ENCODE results near the gene VPS51. TPM values are rescaled to one million over a fixed set of nuclear protein-coding genes. Genes with fewer than 3 reads are reported as not detected.

VPS51 gene
- total and polyA plus RNA-seq, 4 donors: 33.2 to 158 (median 83.9) TPM

DNA sequence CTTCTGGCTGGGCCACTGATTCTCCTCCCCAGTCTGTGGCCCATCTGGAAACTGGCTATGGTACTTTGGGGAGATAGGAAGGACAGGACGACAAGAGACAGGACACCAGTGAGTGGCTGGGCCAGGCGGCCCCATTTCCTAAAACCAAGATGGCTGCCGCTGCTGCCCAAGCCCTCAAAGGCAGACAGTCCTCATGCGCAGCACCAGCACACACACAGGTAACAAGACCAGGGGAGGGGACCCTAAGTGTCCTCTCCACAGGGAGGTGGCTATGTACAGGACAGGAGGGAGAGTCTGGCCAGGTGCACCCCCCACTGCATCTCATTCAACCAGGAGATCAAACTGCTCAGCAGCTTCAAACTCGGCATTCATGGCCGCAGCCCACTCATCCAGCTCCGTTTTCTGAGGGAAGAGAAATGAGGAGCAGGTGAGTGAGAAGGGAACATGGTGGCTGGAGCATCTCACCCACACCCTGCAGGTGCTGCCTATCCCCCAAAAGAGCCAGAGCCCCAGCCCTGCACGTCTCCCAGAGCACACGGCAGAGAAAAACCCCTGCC is 17.1 kb upstream of the VPS51 start (continued):
- TF ChIP-seq, protein P1, sequence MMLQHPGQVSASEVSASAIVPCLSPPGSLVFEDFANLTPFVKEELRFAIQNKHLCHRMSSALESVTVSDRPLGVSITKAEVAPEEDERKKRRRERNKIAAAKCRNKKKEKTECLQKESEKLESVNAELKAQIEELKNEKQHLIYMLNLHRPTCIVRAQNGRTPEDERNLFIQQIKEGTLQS (IDR thresholded peaks at IDR 0.05): no peak
- no peak for TF ChIP-seq HNF4A (conservative IDR thresholded peaks at IDR 0.05)
- TF ChIP-seq, protein P2, sequence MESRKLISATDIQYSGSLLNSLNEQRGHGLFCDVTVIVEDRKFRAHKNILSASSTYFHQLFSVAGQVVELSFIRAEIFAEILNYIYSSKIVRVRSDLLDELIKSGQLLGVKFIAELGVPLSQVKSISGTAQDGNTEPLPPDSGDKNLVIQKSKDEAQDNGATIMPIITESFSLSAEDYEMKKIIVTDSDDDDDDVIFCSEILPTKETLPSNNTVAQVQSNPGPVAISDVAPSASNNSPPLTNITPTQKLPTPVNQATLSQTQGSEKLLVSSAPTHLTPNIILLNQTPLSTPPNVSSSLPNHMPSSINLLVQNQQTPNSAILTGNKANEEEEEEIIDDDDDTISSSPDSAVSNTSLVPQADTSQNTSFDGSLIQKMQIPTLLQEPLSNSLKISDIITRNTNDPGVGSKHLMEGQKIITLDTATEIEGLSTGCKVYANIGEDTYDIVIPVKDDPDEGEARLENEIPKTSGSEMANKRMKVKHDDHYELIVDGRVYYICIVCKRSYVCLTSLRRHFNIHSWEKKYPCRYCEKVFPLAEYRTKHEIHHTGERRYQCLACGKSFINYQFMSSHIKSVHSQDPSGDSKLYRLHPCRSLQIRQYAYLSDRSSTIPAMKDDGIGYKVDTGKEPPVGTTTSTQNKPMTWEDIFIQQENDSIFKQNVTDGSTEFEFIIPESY (IDR thresholded peaks at IDR 0.05): no peak
- TF ChIP-seq FOXA1 (IDR thresholded peaks at IDR 0.05): no peak
- no peak for TF ChIP-seq RAD21 (IDR thresholded peaks at IDR 0.05)
- TF ChIP-seq, protein P3, sequence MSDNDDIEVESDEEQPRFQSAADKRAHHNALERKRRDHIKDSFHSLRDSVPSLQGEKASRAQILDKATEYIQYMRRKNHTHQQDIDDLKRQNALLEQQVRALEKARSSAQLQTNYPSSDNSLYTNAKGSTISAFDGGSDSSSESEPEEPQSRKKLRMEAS (IDR thresholded peaks at IDR 0.05): no peak
- TF ChIP-seq GABPA (IDR thresholded peaks at IDR 0.05 in 1 of 2, conservative IDR thresholded peaks at IDR 0.05 in 1 of 2): no peak

DNA sequence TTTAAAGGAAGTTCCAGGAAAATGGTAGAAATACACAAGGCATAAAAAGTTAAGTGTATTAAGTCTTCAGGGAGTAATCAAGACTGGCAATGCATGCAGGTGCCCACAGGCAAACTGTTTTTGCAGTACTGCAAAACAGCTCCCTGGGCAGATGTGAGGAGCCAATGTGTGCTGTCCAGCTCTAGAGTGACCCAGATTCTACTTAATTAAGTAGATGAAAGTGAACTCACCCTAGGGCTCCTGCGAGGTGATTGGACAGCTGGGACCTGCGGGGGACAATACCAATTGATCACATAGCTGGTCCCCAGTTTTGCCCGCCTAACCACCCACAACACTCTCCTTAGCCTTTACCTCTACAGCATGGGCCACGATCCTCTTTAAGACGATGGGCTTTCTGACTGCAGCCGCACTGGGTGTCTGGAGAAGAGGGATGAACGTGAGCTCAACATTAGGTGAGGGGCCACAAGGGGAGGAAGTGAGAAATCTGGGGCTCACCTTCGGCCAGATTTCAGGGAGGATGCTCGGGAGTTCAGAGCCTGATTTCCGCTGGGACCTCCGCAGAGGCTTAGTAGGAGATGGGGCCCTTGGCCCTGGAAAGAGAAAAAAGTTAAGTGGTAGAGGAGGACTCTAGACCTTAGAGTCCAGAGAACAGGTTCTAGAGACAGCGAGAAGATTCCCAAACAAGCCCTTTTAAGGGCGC is 12.7 kb upstream of the VPS51 start:
- Histone ChIP-seq H3K4me3 (ENCODE audit: low read depth in 1 of 3, low read length in 3 of 3) (peak overlapping the region; percentile 75 to 96 (median 80)), H3K36me3 (ENCODE audit: control insufficient read depth in 4 of 4, insufficient read depth in 3 of 4, low read depth in 1 of 4, low read length in 3 of 4) (peaks cover 3 to 26% (median 4%) of the 10 kb centered on the region in 4 donors), H3K9ac (ENCODE audit: low read depth in 1 of 2, low read length in 2 of 2) (peak overlapping the region in 1 of 2 donors; percentile 69), H3K27ac (ENCODE audit: low read depth in 1 of 2, low read length in 2 of 2) (no peak overlapping the region), H3K27me3 (ENCODE audit: control insufficient read depth in 4 of 4, insufficient read depth in 4 of 4, low read length in 3 of 4) (no peaks in the 10 kb centered on the region), H3K9me3 (ENCODE audit: control insufficient read depth in 4 of 4, low read length in 3 of 4) (no peaks in the 10 kb centered on the region), H3K4me1 (ENCODE audit: control insufficient read depth in 4 of 4, insufficient read depth in 4 of 4, low read length in 3 of 4) (peaks cover 10 to 23% (median 18%) of the 10 kb centered on the region in 4 donors)
- WGBS: 7% methylated on average over 13 of the region's 13 CpGs
- no peak for DNase-seq (ENCODE audit: low spot score)
- TF ChIP-seq FOXA1 (IDR thresholded peaks at IDR 0.05) (no peak), TAF1 (conservative IDR thresholded peaks at IDR 0.05) (no peak), HNF4A (conservative IDR thresholded peaks at IDR 0.05) (no peak)

DNA sequence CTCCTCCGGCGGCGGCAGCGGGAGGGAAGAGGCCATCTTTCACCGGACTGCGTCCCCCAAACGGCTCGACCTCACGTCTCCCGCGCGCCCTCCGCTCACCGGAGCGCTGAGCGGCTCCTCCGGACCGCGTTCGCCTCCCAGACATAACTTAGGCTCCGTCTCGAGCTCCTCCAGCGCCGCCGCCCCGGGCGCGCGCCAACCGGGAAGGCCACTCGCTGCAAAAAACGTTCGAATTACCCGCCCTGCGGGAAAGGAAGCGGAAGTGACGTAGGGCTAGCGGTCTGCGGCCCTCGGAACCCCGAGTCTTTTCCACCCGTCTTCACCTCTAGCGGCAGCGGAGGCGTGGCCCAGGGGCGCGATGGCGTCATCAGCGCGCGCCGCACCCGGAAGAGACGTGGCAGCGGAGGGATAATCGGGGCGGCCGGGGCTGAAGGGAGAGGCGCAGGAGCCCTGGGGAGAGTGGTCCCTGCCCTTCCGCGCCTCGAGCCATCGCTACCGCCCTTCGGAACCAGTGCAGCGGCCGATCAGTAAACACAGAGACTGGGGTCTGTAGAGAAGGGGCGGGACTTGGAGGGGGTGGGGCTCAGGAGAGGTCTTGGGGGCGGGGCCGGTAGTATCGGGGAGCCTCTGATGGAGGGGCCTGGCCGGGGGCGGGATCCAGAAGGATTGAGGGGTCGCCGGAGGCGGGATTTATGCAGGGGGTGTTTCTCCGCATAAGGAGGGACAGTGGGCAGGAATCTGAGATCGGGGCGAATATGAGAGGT is 12.0 kb upstream of the VPS51 start, which contains the start of the genes CDCA5 and ZFPL1:
Gene CDCA5 (minus strand): TSS at position 207 of the 764 bp plus-strand sequence. CDS start 62 bp downstream, at position 145.
Gene ZFPL1 (plus strand): TSS at position 389 of the 764 bp plus-strand sequence. CDS start 477 bp downstream, outside the sequence.
- under 1% methylated on average over 79 of the region's 79 CpGs for WGBS
- peak; percentile 96 for DNase-seq (ENCODE audit: low spot score)
- Histone ChIP-seq H3K27me3 (ENCODE audit: control insufficient read depth in 4 of 4, insufficient read depth in 4 of 4, low read length in 3 of 4) (no peaks in the 10 kb centered on the region), H3K27ac (ENCODE audit: low read depth in 1 of 2, low read length in 2 of 2) (peak within 1 kb of the TSS; percentile 80 to 89), H3K4me3 (ENCODE audit: low read depth in 1 of 3, low read length in 3 of 3) (peak within 1 kb of the TSS; percentile 75 to 96 (median 80)), H3K4me1 (ENCODE audit: control insufficient read depth in 4 of 4, insufficient read depth in 4 of 4, low read length in 3 of 4) (peaks cover 10 to 23% (median 18%) of the 10 kb centered on the region in 4 donors), H3K9me3 (ENCODE audit: control insufficient read depth in 4 of 4, low read length in 3 of 4) (no peaks in the 10 kb centered on the region), H3K36me3 (ENCODE audit: control insufficient read depth in 4 of 4, insufficient read depth in 3 of 4, low read depth in 1 of 4, low read length in 3 of 4) (peaks cover 5 to 32% (median 10%) of the 10 kb centered on the region in 4 donors), H3K9ac (ENCODE audit: low read depth in 1 of 2, low read length in 2 of 2) (peak within 1 kb of the TSS; percentile 79 to 91)
- TF ChIP-seq, protein P2 (IDR thresholded peaks at IDR 0.05): peak; percentile 81
- TF ChIP-seq RXRA (IDR thresholded peaks at IDR 0.05) (peak; percentile 39 to 42), YY1 (IDR thresholded peaks at IDR 0.05) (peak; percentile 83), RAD21 (IDR thresholded peaks at IDR 0.05) (peak in 1 of 2 donors; percentile 44), HNF4A (conservative IDR thresholded peaks at IDR 0.05) (no peak), GABPA (IDR thresholded peaks at IDR 0.05 in 1 of 2, conservative IDR thresholded peaks at IDR 0.05 in 1 of 2) (peak; percentile 93 to 99), FOXA1 (IDR thresholded peaks at IDR 0.05) (peak; percentile 21), EGR1 (IDR thresholded peaks at IDR 0.05; ENCODE audit: low read depth in 2 of 2) (peak; percentile 55 to 90), TAF1 (conservative IDR thresholded peaks at IDR 0.05) (no peak), HNF4G (IDR thresholded peaks at IDR 0.05) (no peak), SP1 (IDR thresholded peaks at IDR 0.05) (peak; percentile 84), JUND (IDR thresholded peaks at IDR 0.05) (peak in 1 of 2 donors; percentile 41), FOXA2 (IDR thresholded peaks at IDR 0.05) (no peak)
- TF ChIP-seq, protein P1 (IDR thresholded peaks at IDR 0.05): peak; percentile 44
- TF ChIP-seq, protein P3 (IDR thresholded peaks at IDR 0.05): no peak
- TF ChIP-seq, protein P4, sequence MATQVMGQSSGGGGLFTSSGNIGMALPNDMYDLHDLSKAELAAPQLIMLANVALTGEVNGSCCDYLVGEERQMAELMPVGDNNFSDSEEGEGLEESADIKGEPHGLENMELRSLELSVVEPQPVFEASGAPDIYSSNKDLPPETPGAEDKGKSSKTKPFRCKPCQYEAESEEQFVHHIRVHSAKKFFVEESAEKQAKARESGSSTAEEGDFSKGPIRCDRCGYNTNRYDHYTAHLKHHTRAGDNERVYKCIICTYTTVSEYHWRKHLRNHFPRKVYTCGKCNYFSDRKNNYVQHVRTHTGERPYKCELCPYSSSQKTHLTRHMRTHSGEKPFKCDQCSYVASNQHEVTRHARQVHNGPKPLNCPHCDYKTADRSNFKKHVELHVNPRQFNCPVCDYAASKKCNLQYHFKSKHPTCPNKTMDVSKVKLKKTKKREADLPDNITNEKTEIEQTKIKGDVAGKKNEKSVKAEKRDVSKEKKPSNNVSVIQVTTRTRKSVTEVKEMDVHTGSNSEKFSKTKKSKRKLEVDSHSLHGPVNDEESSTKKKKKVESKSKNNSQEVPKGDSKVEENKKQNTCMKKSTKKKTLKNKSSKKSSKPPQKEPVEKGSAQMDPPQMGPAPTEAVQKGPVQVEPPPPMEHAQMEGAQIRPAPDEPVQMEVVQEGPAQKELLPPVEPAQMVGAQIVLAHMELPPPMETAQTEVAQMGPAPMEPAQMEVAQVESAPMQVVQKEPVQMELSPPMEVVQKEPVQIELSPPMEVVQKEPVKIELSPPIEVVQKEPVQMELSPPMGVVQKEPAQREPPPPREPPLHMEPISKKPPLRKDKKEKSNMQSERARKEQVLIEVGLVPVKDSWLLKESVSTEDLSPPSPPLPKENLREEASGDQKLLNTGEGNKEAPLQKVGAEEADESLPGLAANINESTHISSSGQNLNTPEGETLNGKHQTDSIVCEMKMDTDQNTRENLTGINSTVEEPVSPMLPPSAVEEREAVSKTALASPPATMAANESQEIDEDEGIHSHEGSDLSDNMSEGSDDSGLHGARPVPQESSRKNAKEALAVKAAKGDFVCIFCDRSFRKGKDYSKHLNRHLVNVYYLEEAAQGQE (IDR thresholded peaks at IDR 0.05): peak; percentile 39

Data from liver (tissue), 9 donors.